Calu3 (cell line): ENCODE measurements around the gene SYNE1. TPM values are rescaled to one million over a fixed set of nuclear protein-coding genes. Genes with fewer than 3 reads are reported as not detected.
"Not testable (repeated sequence)": the region's sequence is repeated elsewhere in the genome, so short reads cannot be mapped to it uniquely, and the experiment has no call there.

Experiments
- BruUV-seq: library from RNA; stranded (reverse); fragments of 400-500 nt; replicated peaks from 2 replicates; lab custom pipeline; 2021; lab: Mats Ljungman, UMichigan
- CTCF ChIA-PET: fragments of 300-600 bp; sonication (Branson Sonifier 250); formaldehyde crosslinking; loops from one replicate; lab custom pipeline; 2022; ENCODE audit warnings: antibody characterized with exemption; lab: Charles Lee
- DNase-seq: peaks from one replicate; pipeline ENCODE4 v3.0.0; 2022
- H3K27ac Mint-ChIP-seq: one replicate; pipeline ENCODE4 v1.8.0; 2022; ENCODE audit warnings: mixed read lengths; ENCODE audit not compliant: unreplicated experiment
- H3K27me3 Mint-ChIP-seq: one replicate; pipeline ENCODE4 v1.8.0; 2022; ENCODE audit warnings: mixed read lengths; ENCODE audit not compliant: unreplicated experiment
- H3K36me3 Mint-ChIP-seq: one replicate; pipeline ENCODE4 v1.8.0; 2022; ENCODE audit warnings: mild to moderate bottlenecking, moderate library complexity, mixed read lengths; ENCODE audit not compliant: insufficient read depth, unreplicated experiment
- H3K4me1 Mint-ChIP-seq: one replicate; pipeline ENCODE4 v1.8.0; 2022; ENCODE audit warnings: mild to moderate bottlenecking, low read depth, mixed read lengths; ENCODE audit not compliant: unreplicated experiment
- H3K4me3 Mint-ChIP-seq: one replicate; pipeline ENCODE4 v1.8.0; 2022; ENCODE audit warnings: mild to moderate bottlenecking, low read depth, moderate library complexity, mixed read lengths; ENCODE audit not compliant: unreplicated experiment
- H3K9me3 Mint-ChIP-seq: one replicate; pipeline ENCODE4 v1.8.0; 2022; ENCODE audit warnings: low read depth, mixed read lengths; ENCODE audit not compliant: unreplicated experiment
- intact Hi-C: fragments of 100-400 bp; cut with micrococcal nuclease; formaldehyde crosslinking; loops from one replicate; pipeline ENCODE4 v1.10.0; 2022; ENCODE audit not compliant: unreplicated experiment
- total RNA-seq: library from RNA; stranded (reverse); gene quantifications from 2 replicates; pipeline ENCODE4 v1.2.3, GENCODE V29; 2022
- TF ChIP-seq, protein P1 (sequence below): fragments of 200-600 bp; IDR thresholded peaks from one replicate; pipeline ENCODE4 v1.8.0; 2022; ENCODE audit warnings: antibody characterized with exemption; ENCODE audit not compliant: unreplicated experiment

Gene SYNE1
- total RNA-seq, 1 experiment from 2014 or later: 28.1 TPM

DNA sequence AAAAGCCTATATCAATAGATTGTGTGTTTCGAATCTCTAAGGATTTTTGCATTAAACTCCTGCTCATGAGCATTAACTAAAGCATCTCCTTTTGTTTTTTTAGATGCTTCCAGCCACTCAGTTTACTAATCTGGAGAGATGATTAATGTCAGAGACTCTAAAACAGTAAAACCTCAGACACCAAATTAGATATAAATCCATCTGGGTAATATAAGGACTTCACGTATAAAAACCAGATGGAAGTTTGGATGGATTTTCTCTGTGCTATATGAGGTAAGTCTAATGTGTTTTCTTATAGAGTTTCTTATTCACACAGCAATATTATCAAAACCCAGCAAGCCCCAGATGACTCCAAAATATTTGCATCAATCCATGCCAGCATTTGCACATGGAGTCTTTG lies 137.2 kb downstream of the SYNE1 start:
- intact Hi-C loops: no loop called here
- Mint-ChIP-seq H3K36me3 (no peaks in the 10 kb centered on the region), H3K9me3 (peaks cover 3% of the 10 kb centered on the region), H3K27ac (no peak overlapping the region), H3K4me3 (no peak overlapping the region), H3K4me1 (no peaks in the 10 kb centered on the region), H3K27me3 (no peaks in the 10 kb centered on the region)
- BruUV-seq: no TSS peak
- TF ChIP-seq, protein P1, sequence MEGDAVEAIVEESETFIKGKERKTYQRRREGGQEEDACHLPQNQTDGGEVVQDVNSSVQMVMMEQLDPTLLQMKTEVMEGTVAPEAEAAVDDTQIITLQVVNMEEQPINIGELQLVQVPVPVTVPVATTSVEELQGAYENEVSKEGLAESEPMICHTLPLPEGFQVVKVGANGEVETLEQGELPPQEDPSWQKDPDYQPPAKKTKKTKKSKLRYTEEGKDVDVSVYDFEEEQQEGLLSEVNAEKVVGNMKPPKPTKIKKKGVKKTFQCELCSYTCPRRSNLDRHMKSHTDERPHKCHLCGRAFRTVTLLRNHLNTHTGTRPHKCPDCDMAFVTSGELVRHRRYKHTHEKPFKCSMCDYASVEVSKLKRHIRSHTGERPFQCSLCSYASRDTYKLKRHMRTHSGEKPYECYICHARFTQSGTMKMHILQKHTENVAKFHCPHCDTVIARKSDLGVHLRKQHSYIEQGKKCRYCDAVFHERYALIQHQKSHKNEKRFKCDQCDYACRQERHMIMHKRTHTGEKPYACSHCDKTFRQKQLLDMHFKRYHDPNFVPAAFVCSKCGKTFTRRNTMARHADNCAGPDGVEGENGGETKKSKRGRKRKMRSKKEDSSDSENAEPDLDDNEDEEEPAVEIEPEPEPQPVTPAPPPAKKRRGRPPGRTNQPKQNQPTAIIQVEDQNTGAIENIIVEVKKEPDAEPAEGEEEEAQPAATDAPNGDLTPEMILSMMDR: no peak
- CTCF ChIA-PET: no interaction called here
- DNase-seq: no peak

DNA sequence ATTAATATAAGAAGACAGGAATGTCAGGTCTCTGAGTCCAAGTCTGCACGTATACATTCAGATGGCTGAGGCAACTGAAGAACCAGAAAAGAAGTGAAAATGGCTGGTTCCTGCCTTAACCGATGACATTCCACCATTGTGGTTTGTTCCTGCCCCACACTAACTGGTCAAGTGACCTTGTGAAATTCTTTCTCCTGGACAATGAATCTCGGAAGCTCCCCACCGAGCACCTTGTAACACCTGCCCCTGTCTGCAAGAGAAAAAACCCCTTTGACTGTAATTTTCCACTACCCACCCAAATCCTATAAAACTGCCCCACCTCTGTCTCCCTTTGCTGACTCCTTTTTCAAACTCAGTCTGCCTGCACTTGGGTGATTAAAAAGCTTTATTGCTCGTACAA lies 140.4 kb downstream of the SYNE1 start:
- Mint-ChIP-seq H3K36me3 (no peaks in the 10 kb centered on the region), H3K27me3 (no peaks in the 10 kb centered on the region), H3K27ac (no peak overlapping the region), H3K4me3 (no peak overlapping the region), H3K4me1 (no peaks in the 10 kb centered on the region), H3K9me3 (peaks cover 3% of the 10 kb centered on the region)
- intact Hi-C loops: no loop called here
- TF ChIP-seq, protein P1: no peak
- no TSS peak for BruUV-seq
- CTCF ChIA-PET: interaction anchor here (0.5 kb wide), 1 partner anchor 1299 kb away, joined by 6 read pairs; no protein-coding TSS in a partner anchor
- DNase-seq: no peak

DNA sequence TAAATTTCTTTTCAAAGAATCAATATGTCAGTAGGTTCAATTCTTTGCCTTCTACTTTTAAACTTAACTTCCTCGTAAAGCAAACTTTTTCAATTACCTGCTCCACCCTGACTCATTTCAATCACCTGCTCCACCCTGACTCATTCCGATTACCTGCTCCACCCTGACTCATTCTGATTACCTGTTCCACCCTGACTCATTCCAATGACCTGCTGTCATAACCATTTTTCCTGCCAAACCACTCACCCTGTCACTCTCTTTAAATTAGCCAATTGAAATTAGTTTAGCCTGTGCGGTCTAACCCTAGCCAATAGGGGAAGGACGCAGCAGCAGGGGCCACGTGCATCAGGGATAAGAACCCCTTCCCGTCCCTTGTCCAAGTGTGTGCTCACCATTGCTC lies 141.7 kb downstream of the SYNE1 start:
- H3K9me3 Mint-ChIP-seq, H3K4me3 Mint-ChIP-seq, H3K4me1 Mint-ChIP-seq, H3K36me3 Mint-ChIP-seq, CTCF ChIA-PET, H3K27ac Mint-ChIP-seq, BruUV-seq, intact Hi-C loops, H3K27me3 Mint-ChIP-seq: not testable (repeated sequence)
- peak; percentile 10 for DNase-seq

DNA sequence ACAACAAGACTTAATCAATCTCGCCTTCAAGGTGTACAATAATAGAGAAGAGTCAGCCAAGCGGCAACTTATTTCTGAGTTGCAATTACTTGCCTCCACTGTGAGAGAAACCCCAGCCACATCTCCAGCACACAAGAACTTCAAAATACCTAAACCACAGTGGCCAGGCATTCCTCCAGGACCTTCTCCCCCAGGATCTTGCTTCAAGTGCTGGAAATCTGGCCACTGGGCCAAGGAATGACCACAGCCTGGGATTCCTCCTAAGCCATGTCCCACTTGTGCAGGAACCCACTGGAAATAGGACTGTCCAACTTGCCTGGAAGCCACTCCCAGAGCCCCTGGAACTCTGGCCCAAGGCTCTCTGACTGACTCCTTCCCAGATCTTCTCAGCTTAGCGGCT lies 144.9 kb downstream of the SYNE1 start:
- H3K4me3 Mint-ChIP-seq, H3K27ac Mint-ChIP-seq, BruUV-seq, H3K9me3 Mint-ChIP-seq, intact Hi-C loops, CTCF ChIA-PET, H3K27me3 Mint-ChIP-seq, H3K4me1 Mint-ChIP-seq, H3K36me3 Mint-ChIP-seq, DNase-seq: not testable (repeated sequence)

DNA sequence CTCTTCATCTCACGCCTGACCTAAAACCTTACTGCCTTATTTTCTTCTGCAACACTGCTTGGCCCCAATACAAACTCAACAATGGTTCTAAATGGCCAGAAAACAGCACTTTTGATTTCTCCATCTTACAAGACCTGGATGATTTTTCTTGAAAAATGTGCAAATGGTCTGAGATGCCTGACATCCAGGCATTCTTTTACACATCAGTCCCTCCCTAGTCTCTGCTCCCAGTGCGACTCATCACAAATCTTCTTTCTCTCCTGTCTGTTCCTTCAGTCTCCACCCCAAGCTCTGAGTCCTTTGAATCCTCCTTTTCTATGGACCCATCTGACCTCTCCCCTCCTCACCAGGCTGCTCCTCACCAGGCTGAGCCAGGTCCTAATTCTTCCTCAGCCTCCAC lies 145.7 kb downstream of the SYNE1 start:
- H3K4me3 Mint-ChIP-seq, H3K27me3 Mint-ChIP-seq, H3K36me3 Mint-ChIP-seq, BruUV-seq, intact Hi-C loops, H3K9me3 Mint-ChIP-seq, H3K27ac Mint-ChIP-seq, CTCF ChIA-PET, DNase-seq, H3K4me1 Mint-ChIP-seq: not testable (repeated sequence)

DNA sequence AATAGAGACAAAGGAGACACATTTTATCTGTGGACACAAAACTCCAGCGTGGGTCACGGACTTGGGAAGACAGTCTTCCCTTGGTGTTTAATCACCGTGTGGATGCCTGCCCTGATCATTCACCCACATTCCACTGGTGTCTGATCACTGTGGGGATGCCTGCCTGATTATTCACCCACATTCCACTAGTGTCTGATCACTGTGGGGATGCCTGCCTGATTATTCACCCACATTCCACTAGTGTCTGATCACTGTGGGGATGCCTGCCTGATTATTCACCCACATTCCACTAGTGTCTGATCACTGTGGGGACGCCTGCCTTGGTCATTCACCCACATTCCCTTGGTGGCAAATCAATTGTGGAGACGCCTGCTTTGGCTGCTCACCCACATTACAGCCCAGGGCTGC lies 146.2 kb downstream of the SYNE1 start:
- not testable (repeated sequence) for H3K27me3 Mint-ChIP-seq, BruUV-seq

More for the DNA sequence above, 146.2 kb downstream of the SYNE1 start:
- H3K36me3 Mint-ChIP-seq, H3K4me3 Mint-ChIP-seq, H3K27ac Mint-ChIP-seq, H3K4me1 Mint-ChIP-seq, DNase-seq, H3K9me3 Mint-ChIP-seq, intact Hi-C loops, CTCF ChIA-PET: not testable (repeated sequence)
